GM06990 (cell line): Measurements from ENCODE around the gene UQCRH.
"Not testable (repeated sequence)": the region's sequence is repeated elsewhere in the genome, so short reads cannot be mapped to it uniquely, and the experiment has no call there.

Experiments
- DNase-seq: peaks from one replicate; pipeline ENCODE4 v3.0.0-alpha.2; 2011; ENCODE audit not compliant: insufficient read length; ENCODE audit errors: extremely low read depth
- H3K27me3 ChIP-seq: replicated peaks from 2 replicates; pipeline ENCODE4 v1.6.0; 2011; ENCODE audit warnings: low read length; ENCODE audit not compliant: control insufficient read depth, insufficient read depth
- H3K36me3 ChIP-seq: 2 replicates; pipeline ENCODE4 v1.5.1; 2011; ENCODE audit warnings: low read length; ENCODE audit not compliant: control insufficient read depth, insufficient read depth
- H3K4me3 ChIP-seq: replicated peaks from 2 replicates; pipeline ENCODE4 v1.5.1; 2011; ENCODE audit warnings: low read depth, mild to moderate bottlenecking, control low read depth, low read length
- CTCF ChIP-seq: IDR thresholded peaks from 2 replicates; pipeline ENCODE4 v1.5.1; 2011; ENCODE audit warnings: low read length, control low read depth, mild to moderate bottlenecking, inconsistent platforms; ENCODE audit not compliant: insufficient read depth, poor library complexity, severe bottlenecking

The UQCRH gene

GRCh38 chr1:46363121-46363520, 59.6 kb downstream of the UQCRH start:
- no peak for DNase-seq
- H3K36me3 ChIP-seq: peaks cover 17% of the 10 kb centered on the region
- H3K27me3 ChIP-seq: no peaks in the 10 kb centered on the region
- no peak overlapping the region for H3K4me3 ChIP-seq
- no peak for TF ChIP-seq CTCF

GRCh38 chr1:46364612-46365011, 61.1 kb downstream of the UQCRH start:
- Histone ChIP-seq H3K36me3 (peaks cover 15% of the 10 kb centered on the region), H3K27me3 (no peaks in the 10 kb centered on the region), H3K4me3 (no peak overlapping the region)
- no peak for DNase-seq
- TF ChIP-seq CTCF: no peak

- peaks cover 12% of the 10 kb centered on the region for H3K36me3 ChIP-seq
- DNase-seq, H3K27me3 ChIP-seq, H3K4me3 ChIP-seq: not testable (repeated sequence)
Measured at GRCh38 chr1:46365796-46366195, 62.3 kb downstream of the UQCRH start.
